Measurements from ENCODE around the gene CLCF1. TPM values are rescaled to one million over a fixed set of nuclear protein-coding genes. Genes with fewer than 3 reads are reported as not detected.
A peak's percentile ranks its signal among the peaks of the same experiment; 100 is the strongest.

CLCF1 gene
- total and polyA plus RNA-seq, 10 of the 15 experiments (the other 5 are each of a cell fraction or from before 2014, with no cell fraction given) = 0.16 to 2.1 (median 0.63) TPM; not detected in 1

- H3K9ac ChIP-seq (ENCODE audit: control insufficient read depth, insufficient read depth, low read length) = peak overlapping the region; percentile 65
- no peaks in the 10 kb centered on the region; a peak in 1 of 4 replicates for H3K27me3 ChIP-seq (replicated peaks in 1 of 2; ENCODE audit: control insufficient read depth in 2 of 2, insufficient read depth in 2 of 2, low read length in 1 of 2)
- peak; percentile 15 for ATAC-seq
- H2AFZ ChIP-seq (ENCODE audit: control insufficient read depth, low read depth, low read length) = peak overlapping the region; percentile 70
- 32% methylated on average over 3 of the region's 3 CpGs for WGBS (ENCODE audit: insufficient coverage, insufficient replicate concordance, low lambda C conversion rate, missing lambda C conversion rate)
- BruUV-seq (replicated peaks) = no TSS peak
- SMC1A ChIA-PET (ENCODE audit: uncharacterized antibody, unreplicated experiment) = interaction anchor here (0.8 to 15.8 kb wide), 10 partner anchors 12 to 302 kb away, joined by 3 to 646 read pairs (median 6); partner anchors contain the start of genes CLCF1, RAD9A and TBC1D10C
- H3K27ac ChIP-seq (ENCODE audit: control insufficient read depth, insufficient read depth) = peak overlapping the region; percentile 67
- peak overlapping the region; percentile 39 for H3K4me2 ChIP-seq (ENCODE audit: control insufficient read depth, insufficient read depth)
- H3K4me1 ChIP-seq (ENCODE audit: control insufficient read depth, insufficient read depth, low read length) = peaks cover 32% of the 10 kb centered on the region
- FAIRE-seq = peak; percentile 96
- no peaks in the 10 kb centered on the region for H3K9me3 ChIP-seq (replicated peaks; ENCODE audit: control insufficient read depth, insufficient read depth, low read length)
- H3K79me2 ChIP-seq (ENCODE audit: control insufficient read depth, insufficient read depth, low read length) = peaks cover 10% of the 10 kb centered on the region
- no peaks in the 10 kb centered on the region for H3K36me3 ChIP-seq (ENCODE audit: control insufficient read depth in 2 of 2, insufficient read depth in 2 of 2, low read length in 1 of 2)
- in situ Hi-C loops (cut with MboI) = no loop called here
- POLR2A ChIA-PET = interaction anchor here (0.6 to 11.4 kb wide), 9 partner anchors 8 to 46 kb away, joined by 3 to 183 read pairs (median 11); partner anchors contain the start of genes PPP1CA, RAD9A and TBC1D10C
- CTCF ChIA-PET = interaction anchor here (0.6 to 26.2 kb wide), 12 partner anchors 8 to 637 kb away, joined by 3 to 1301 read pairs (median 4); partner anchors contain the start of genes CLCF1, PPP1CA and RAD9A
- RAD21 ChIA-PET (ENCODE audit: unreplicated experiment) = interaction anchor here (1.0 to 10.1 kb wide), 11 partner anchors 11 to 303 kb away, joined by 3 to 525 read pairs (median 5); partner anchors contain the start of genes CLCF1, PPP1CA and RAD9A
- H4K20me1 ChIP-seq (ENCODE audit: control insufficient read depth, insufficient read depth) = no peaks in the 10 kb centered on the region
- intact Hi-C loops (cut with micrococcal nuclease; ENCODE audit: unreplicated experiment) = loop anchor here (1.0 to 2.0 kb wide), 4 partner anchors 14 to 150 kb away; no protein-coding TSS in a partner anchor
- H3K4me3 ChIP-seq = peak overlapping the region; percentile 51; the same call in 1 of the 2 replicates
- DNase-seq (ENCODE audit: low read depth, low spot score) = no peak
- TF ChIP-seq IRF3 (IDR thresholded peaks at IDR 0.05) (peak; percentile 48; the same call in 1 of the 2 replicates), NR2C1 (IDR thresholded peaks at IDR 0.05) (no peak), ZNF384 (IDR thresholded peaks at IDR 0.05; ENCODE audit: borderline replicate concordance, low read depth, low read length) (0 out of 2 replicates have a peak, but pooled peaks have one; percentile 41), SKIL (IDR thresholded peaks at IDR 0.05; ENCODE audit: low read depth, poor library complexity, severe bottlenecking) (peak; percentile 66), TCF12 (IDR thresholded peaks at IDR 0.05; ENCODE audit: low read depth, low read length) (peak; percentile 70), ZZZ3 (IDR thresholded peaks at IDR 0.05; ENCODE audit: control insufficient read depth, insufficient read length, low read depth) (no peak), NR2F1 (conservative IDR thresholded peaks at IDR 0.05) (no peak), ZNF207 (IDR thresholded peaks at IDR 0.05; ENCODE audit: borderline replicate concordance) (0 out of 2 replicates have a peak, but pooled peaks have one; percentile 44), HSF1 (IDR thresholded peaks at IDR 0.05; ENCODE audit: low read depth, low read length) (peak; percentile 78; the same call in 1 of the 2 replicates), NFYB (IDR thresholded peaks at IDR 0.05; ENCODE audit: insufficient read depth, low read depth, low read length) (no peak), WRNIP1 (IDR thresholded peaks at IDR 0.05; ENCODE audit: borderline replicate concordance, low read depth, low read length) (peak; percentile 91; the same call in 1 of the 2 replicates), CTCF (IDR thresholded peaks at IDR 0.05 in 2 of 3, conservative IDR thresholded peaks at IDR 0.05 in 1 of 3; ENCODE audit: control insufficient read depth in 2 of 3, extremely low read depth in 1 of 3, insufficient read depth in 1 of 3, low read depth in 3 of 3, low read length in 3 of 3) (peak; percentile 92 to 99 (median 98); a peak in 5 of 6 replicates)
These were observed 16.4 kb downstream of the CLCF1 start for GRCh38 chr11:67356864-67357561.
